Ureter (tissue), 1 donor: ENCODE data around the gene PLA2G2D. TPM values are rescaled to one million over a fixed set of nuclear protein-coding genes. Genes with fewer than 3 reads are reported as not detected.
"Not testable (repeated sequence)": the region's sequence is repeated elsewhere in the genome, so short reads cannot be mapped to it uniquely, and the experiment has no call there.

Experiments
- DNase-seq: peaks from one replicate; pipeline ENCODE4 v3.0.0-alpha.2; 2020; ENCODE audit warnings: low spot score
- total RNA-seq: library from RNA; stranded (reverse); gene quantifications from one replicate; pipeline ENCODE4 v1.2.4, GENCODE V29; 2023
- donor health status: DM: yes; HTN: yes; CAD: no.

PLA2G2D gene
- total RNA-seq, 1 donor from 2014 or later: not detected

- DNase-seq: no peak
Observed at GRCh38 chr1:20142001-20142710, 22.8 kb upstream of the PLA2G2D start.

- no peak for DNase-seq
Observed at GRCh38 chr1:20141466-20141865, 22.1 kb upstream of the PLA2G2D start.

GRCh38 chr1:20141001-20141400 lies 21.7 kb upstream of the PLA2G2D start:
- no peak for DNase-seq

GRCh38 chr1:20139776-20140612 lies 20.7 kb upstream of the PLA2G2D start:
- no peak for DNase-seq

DNA sequence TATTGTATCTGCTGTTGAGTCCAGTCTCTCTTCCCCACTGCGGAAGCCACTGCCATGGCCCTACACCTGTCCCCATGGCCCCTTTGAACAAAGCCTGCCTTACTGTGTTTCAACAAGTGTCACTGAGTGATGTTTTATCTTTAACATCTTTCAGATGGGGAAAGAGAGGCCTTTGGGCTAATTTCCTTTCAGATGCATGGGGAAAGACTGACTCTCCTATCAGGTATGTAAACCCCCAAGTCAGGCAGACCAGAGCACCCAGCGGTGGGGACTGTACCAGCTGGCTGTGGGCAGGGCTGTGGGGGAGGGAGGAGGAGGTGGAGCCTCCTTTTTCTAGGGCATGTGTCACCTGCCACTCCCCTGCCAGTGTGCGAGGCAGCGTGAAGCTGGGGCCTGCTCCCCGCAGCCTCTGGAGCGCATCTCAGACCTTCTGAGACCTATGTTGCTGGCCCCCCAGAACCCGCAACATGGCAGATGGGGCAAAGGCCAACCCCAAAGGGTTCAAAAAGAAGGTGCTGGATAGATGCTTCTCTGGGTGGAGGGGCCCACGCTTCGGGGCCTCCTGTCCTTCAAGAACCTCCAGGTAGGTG lies 19.7 kb upstream of the PLA2G2D start, which contains the start of gene PLA2G2F:
PLA2G2F (plus strand) TSS at position 363 of the 590 bp plus-strand sequence; CDS start at position 468, 105 bp downstream.
- DNase-seq: peak; percentile 77

DNA sequence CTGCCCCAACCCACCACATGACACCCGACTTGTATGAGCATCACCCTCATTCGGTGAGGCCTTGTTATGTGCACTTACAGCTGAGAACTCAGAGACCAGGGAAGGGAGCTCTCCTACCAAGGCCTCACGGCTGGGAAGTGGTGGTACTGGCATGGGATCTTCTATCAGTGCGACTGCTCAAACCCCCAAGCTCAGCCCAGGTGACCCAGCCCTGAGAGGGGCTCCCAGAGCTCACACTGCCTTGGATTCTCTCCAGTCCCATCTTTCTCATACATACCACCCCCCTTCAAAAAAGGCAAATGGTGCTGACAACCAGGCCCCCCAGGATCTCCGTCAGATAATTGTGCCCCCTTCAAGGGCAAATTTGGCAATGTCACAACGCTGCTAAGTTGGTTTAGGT lies 19.0 kb upstream of the PLA2G2D start:
- DNase-seq: no peak

DNA sequence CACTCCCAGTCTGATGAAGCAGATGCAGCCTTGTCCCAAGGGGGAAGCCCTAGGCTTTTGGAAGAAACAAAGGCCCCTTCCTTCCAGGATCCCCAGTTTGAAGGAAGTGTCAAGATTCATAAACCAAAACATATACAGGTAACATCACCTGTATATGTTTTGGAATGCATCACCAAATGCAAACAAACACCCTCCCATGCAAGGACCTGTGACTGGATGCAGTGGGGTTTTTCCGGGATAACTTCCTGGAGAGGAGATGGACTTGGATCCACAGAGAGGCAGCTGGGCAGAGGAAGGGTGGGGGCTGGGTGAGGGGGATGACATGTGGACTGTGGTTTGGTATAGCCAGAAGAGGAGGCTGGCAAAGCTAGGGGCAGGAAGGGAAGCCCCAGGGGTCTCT lies 18.3 kb upstream of the PLA2G2D start:
- DNase-seq: no peak

DNA sequence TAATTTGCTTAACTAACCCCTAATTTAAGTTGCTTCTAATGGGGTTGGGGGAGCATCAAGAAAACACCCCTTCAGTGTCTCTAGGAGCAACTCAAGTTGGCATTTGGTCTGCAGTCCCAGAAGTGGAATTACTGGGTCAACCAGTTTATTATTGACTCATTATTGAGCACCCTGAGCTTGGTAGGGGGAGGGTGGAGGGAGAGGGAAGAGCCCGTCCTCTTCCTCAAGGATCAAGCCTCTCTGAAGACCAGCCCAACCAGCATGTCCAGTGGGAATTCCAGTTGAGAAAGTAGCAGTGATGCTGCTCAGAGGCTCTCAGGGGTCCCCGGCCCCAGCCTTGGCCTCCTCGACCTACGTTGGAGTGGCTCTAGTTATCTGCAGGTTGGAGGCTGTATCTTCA lies 17.7 kb upstream of the PLA2G2D start:
- no peak for DNase-seq

GRCh38 chr1:20136249-20136648 lies 16.9 kb upstream of the PLA2G2D start:
- no peak for DNase-seq

- DNase-seq: no peak
Observed at GRCh38 chr1:20134995-20135394, 15.7 kb upstream of the PLA2G2D start.

- DNase-seq: not testable (repeated sequence)
Observed at GRCh38 chr1:20130518-20130917, 11.2 kb upstream of the PLA2G2D start.

- no peak for DNase-seq
Observed at GRCh38 chr1:20126806-20127440, 7.6 kb upstream of the PLA2G2D start.

DNA sequence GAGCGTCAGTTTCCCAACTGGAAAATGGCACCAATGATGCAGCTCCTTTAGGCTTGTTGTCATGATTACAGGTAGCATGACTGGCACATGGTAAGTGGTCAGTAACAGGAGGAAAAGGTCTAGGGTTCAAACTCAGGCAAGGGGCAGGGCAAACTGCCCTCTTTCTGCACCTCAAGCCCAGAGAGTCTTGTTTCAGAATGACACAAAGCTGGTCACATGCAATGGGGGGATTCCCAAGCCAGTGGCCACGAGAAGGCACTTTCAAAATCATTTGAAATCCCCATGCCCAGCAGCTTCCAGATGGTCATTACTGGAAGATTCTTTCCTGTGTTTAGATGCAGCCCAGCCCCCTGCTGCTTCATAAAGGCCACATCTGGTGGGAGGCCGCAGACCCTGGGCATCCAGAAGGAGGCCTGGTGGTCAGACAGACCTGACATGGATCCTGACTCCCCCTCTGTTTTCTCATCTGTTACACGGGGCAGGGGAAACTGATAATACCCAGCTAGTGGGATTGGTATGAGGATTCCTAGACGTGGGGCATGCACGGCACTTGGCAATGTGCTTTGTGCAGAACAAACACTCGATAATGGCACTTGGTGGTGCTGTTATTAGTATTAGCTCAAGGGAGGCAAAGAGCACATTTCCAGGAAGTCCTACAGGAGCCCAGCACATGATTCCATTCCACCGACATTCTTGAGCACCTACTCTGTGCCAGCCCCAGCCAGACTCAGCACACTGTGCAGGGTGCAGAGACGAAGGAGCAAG lies 6.9 kb upstream of the PLA2G2D start:
- DNase-seq: no peak

GRCh38 chr1:20125100-20125499 lies 5.8 kb upstream of the PLA2G2D start:
- DNase-seq: no peak

GRCh38 chr1:20124456-20125057 lies 5.2 kb upstream of the PLA2G2D start:
- DNase-seq: peak; percentile 60

DNA sequence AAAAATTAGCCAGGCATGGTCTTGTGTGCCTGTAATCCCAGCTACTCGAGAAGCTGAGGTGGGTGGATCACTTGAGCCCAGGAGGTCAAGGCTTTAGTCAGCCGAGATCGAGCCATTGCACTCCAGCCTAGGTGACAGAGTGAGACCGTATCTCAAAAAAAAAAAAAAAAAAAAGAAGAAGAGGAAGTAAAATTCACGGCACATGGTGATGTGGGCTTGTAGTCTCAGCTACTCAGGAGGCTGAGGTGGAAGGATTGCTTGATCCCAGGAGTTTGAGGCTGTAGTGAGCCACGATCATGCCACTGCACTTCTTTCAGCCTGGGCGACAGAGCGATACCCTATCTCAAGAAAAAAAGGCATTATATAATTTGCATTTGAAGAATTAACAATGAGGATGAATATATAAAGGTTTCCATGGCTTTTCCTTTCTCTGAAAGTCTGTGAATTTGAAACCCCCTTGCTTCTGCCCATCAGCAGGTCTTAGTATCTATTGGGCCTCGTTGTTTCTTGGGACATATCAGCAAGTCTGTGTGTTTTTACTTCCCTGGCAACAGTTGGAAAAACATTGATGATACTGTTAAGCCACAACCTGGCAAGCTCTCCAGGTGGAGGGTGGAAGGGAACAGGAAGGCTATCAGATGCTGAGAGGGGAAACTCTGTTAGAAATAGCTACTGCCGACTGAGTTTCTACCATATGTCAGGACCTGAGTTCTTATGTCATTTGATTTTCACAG lies 4.6 kb upstream of the PLA2G2D start:
- DNase-seq: no peak

GRCh38 chr1:20120796-20121195 lies 1.5 kb upstream of the PLA2G2D start:
- no peak for DNase-seq

- no peak for DNase-seq
Observed at GRCh38 chr1:20117236-20117635, 2.1 kb downstream of the PLA2G2D start.

DNA sequence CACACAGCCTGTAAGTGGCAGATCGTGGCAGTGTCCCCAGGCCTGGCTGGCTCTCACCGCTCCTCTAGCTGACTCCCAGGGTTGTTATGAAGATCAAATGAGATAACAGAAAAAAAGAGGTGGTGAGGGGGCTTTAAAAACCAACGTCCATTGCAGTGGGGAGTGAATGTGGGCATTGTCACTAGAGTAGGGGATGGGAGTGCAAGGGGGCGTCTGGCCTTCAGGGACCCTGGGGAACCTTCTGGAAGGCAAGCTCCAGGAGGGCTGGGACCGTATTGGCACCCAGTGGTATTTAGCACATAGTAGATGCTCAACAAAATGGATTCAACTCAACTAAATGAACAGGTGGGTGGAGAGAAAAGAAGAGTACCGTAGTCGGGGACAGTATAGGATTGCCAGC lies 3.4 kb downstream of the PLA2G2D start:
- DNase-seq: no peak

DNA sequence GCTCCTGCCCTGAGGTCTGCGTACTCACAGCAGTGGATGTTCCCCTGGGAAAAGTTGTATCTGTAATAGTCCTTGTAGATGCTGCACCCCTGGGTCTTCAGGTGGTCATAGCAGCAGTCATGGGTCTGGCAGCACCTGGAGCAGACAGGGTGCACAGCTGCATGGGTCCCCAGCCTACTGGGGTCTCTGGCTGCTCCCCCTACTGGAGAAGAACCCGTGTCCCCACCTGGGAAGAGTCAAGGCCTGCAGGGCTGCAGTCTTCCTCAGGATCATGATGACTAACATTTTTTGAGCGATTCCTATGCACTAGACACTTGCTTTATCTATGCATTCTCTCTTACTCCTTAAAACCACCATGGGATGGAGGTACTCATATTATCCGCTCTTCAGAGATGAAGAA lies 3.9 kb downstream of the PLA2G2D start:
- DNase-seq: no peak
